K562 (cell line): ENCODE data around the gene SF3B4. TPM values are rescaled to one million over a fixed set of nuclear protein-coding genes. Genes with fewer than 3 reads are reported as not detected.

Source experiments
- ARID1B ChIP-seq: fragments of 450-650 bp; IDR thresholded peaks from 2 replicates; pipeline ENCODE4 v1.6.1; 2016; ENCODE audit warnings: antibody characterized with exemption, mild to moderate bottlenecking, inconsistent platforms
- CBX1 ChIP-seq: sonication (generic); IDR thresholded peaks from 2 replicates; pipeline ENCODE4 v1.6.1; 2016; ENCODE audit warnings: antibody characterized with exemption, low read depth, mild to moderate bottlenecking
- CBX5 ChIP-seq: IDR thresholded peaks from 2 replicates; pipeline ENCODE4 v1.6.1; 2014; ENCODE audit warnings: low read depth, borderline replicate concordance
- DDX20 ChIP-seq: fragments of 450-650 bp; IDR thresholded peaks from 2 replicates; pipeline ENCODE4 v1.6.1; 2016; ENCODE audit warnings: missing genetic modification characterization, low read depth, mild to moderate bottlenecking, missing compliant biosample characterization, moderate library complexity
- HCFC1 ChIP-seq: IDR thresholded peaks from 2 replicates; pipeline ENCODE4 v1.6.1; 2012; ENCODE audit warnings: low read depth, low read length, improper control_type of control experiment
- HDGF ChIP-seq: fragments of 450-650 bp; IDR thresholded peaks from 2 replicates; pipeline ENCODE4 v1.6.1; 2016
- HNRNPL ChIP-seq: fragments of 200-400 bp; formaldehyde crosslinking; IDR thresholded peaks from 2 replicates; pipeline ENCODE4 v1.6.1; 2017; ENCODE audit warnings: low read depth, mild to moderate bottlenecking, low read length
- PML ChIP-seq: IDR thresholded peaks from 2 replicates; pipeline ENCODE4 v1.6.1; 2012; ENCODE audit warnings: low read length, inconsistent platforms
- RBM34 ChIP-seq: fragments of 200-400 bp; formaldehyde crosslinking; IDR thresholded peaks from 2 replicates; pipeline ENCODE4 v1.6.1; 2018; ENCODE audit warnings: low read length, borderline replicate concordance; ENCODE audit not compliant: insufficient read depth
- ZC3H4 ChIP-seq: sonication (generic); formaldehyde crosslinking; IDR thresholded peaks from 2 replicates; pipeline ENCODE4 v1.9.0; 2021; ENCODE audit warnings: missing genetic modification reagents, borderline replicate concordance
- ZNF124 ChIP-seq: sonication (generic); formaldehyde crosslinking; IDR thresholded peaks from 2 replicates; pipeline ENCODE4 v1.8.1; 2022; ENCODE audit warnings: missing genetic modification reagents
- ZNF133 ChIP-seq: fragments of 250-450 bp; sonication (Bioruptor Pico); IDR thresholded peaks from 2 replicates; pipeline ENCODE4 v1.4.0; 2020; ENCODE audit warnings: mild to moderate bottlenecking
- ZNF586 ChIP-seq: fragments of 450-650 bp; formaldehyde crosslinking; conservative IDR thresholded peaks from 2 replicates; pipeline ENCODE4 v1.4.0; 2020; ENCODE audit warnings: mild to moderate bottlenecking, moderate library complexity
- polyA plus RNA-seq, 8 experiments: library from polyadenylated mRNA; depleted of rRNA in 4 of 8; stranded (reverse) in 5 of 8; unstranded in 3 of 8; fragments of >200 nt; fragmentation: Nextera tagmentation in 2 of 8; fragmentation: Illumina TruSeq in 1 of 8; extraction: Ambion mirVana in 2 of 8; extraction: Trizol in 1 of 8; gene quantifications; 2 replicates each; pipeline versions ENCODE4 v1.2.1 to v1.2.3, GENCODE V29; 2011 to 2014; ENCODE audit warnings: inconsistent platforms in 1 of 8, missing spikeins in 1 of 8
- total RNA-seq, 7 experiments: library from RNA; depleted of rRNA in 6 of 7; stranded (reverse); fragments of >200 nt in 6 of 7; fragmentation: Illumina TruSeq in 2 of 7; extraction: Trizol in 2 of 7; gene quantifications; 2 replicates each; pipeline versions ENCODE4 v1.2.1 to v1.2.3, GENCODE V29; 2011 to 2021; ENCODE audit warnings: low replicate concordance in 1 of 7
- TF ChIP-seq, protein P1 (sequence below): IDR thresholded peaks from 2 replicates; pipeline ENCODE4 v1.6.1; 2014; ENCODE audit warnings: antibody characterized with exemption
- TF ChIP-seq, protein P2 (sequence below): sonication (generic); formaldehyde crosslinking; IDR thresholded peaks from 2 replicates; pipeline ENCODE4 v1.8.0; 2022; ENCODE audit warnings: missing genetic modification reagents, mild to moderate bottlenecking, borderline replicate concordance
- TF ChIP-seq, protein P3 (sequence below): fragments of 250-450 bp; sonication (Bioruptor Pico); IDR thresholded peaks from 2 replicates; pipeline ENCODE4 v1.5.0; 2021; ENCODE audit warnings: mild to moderate bottlenecking, moderate library complexity
- TF ChIP-seq, protein P4 (sequence below), 3 experiments: IDR thresholded peaks in 2 of 3; conservative IDR thresholded peaks in 1 of 3; 2 replicates each; pipeline ENCODE4 v1.5.1; 2011 to 2012; ENCODE audit warnings: low read length in 3 of 3, mild to moderate bottlenecking in 3 of 3, control low read depth in 2 of 3, improper control_type of control experiment in 1 of 3, inconsistent platforms in 1 of 3, low read depth in 1 of 3, mixed read lengths in 1 of 3, moderate library complexity in 1 of 3; ENCODE audit not compliant: insufficient read depth in 2 of 3
- TF ChIP-seq, protein P5 (sequence below): sonication (generic); formaldehyde crosslinking; IDR thresholded peaks from 2 replicates; pipeline ENCODE4 v1.8.0; 2022; ENCODE audit warnings: mild to moderate bottlenecking, missing genetic modification reagents, borderline replicate concordance

Gene SF3B4
- total and polyA plus RNA-seq, 9 of the 15 experiments (the other 6 are each of a cell fraction or from before 2014, with no cell fraction given) = 3.0 to 88.0 (median 26.1) TPM

DNA sequence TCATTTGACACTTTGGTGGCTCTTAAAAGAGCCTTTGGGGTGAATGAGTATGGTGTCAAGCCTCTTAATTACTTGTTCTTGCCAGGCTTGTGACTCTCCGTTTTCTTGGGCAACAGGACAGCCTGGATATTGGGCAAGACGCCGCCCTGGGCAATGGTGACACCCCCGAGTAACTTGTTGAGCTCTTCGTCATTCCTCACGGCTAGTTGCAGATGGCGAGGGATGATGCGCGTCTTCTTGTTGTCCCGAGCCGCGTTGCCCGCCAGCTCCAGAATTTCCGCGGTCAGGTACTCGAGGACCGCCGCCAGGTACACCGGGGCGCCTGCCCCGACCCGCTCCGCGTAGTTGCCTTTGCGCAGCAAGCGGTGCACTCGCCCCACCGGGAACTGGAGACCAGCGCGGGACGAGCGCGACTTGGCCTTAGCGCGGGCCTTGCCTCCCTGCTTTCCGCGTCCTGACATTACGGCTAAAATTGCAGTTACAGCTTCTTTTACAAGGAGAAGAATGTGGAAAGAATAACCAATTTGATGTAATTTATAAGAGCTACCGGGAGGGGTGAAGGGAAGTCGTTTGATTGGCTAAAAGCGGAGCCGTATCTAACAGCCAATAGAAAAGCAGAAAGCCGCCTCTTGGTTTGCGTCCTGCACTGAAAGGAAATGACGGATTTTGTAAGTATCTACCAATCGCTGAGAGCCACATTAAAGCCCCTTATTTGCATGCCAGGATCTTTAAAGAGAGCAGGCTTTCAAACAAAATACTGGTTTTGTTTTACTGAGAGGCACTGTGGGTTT is 40.0 kb downstream of the SF3B4 start (continued):
- TF ChIP-seq PML = peak; percentile 77
- no peak for TF ChIP-seq ZNF133 (CRISPR knock-in tag)
- no peak for TF ChIP-seq ZNF124 (CRISPR knock-in tag)
- TF ChIP-seq HNRNPL = no peak; the same call in 1 of the 2 replicates
- no peak for TF ChIP-seq RBM34
- TF ChIP-seq, protein P1, sequence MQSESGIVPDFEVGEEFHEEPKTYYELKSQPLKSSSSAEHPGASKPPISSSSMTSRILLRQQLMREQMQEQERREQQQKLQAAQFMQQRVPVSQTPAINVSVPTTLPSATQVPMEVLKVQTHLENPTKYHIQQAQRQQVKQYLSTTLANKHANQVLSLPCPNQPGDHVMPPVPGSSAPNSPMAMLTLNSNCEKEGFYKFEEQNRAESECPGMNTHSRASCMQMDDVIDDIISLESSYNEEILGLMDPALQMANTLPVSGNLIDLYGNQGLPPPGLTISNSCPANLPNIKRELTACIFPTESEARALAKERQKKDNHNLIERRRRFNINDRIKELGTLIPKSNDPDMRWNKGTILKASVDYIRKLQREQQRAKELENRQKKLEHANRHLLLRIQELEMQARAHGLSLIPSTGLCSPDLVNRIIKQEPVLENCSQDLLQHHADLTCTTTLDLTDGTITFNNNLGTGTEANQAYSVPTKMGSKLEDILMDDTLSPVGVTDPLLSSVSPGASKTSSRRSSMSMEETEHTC = no peak
- TF ChIP-seq ZC3H4 (CRISPR knock-in tag) = peak; percentile 100
- no peak; the same call in 1 of the 2 replicates for TF ChIP-seq CBX1
- TF ChIP-seq, protein P2, sequence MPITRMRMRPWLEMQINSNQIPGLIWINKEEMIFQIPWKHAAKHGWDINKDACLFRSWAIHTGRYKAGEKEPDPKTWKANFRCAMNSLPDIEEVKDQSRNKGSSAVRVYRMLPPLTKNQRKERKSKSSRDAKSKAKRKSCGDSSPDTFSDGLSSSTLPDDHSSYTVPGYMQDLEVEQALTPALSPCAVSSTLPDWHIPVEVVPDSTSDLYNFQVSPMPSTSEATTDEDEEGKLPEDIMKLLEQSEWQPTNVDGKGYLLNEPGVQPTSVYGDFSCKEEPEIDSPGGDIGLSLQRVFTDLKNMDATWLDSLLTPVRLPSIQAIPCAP (CRISPR knock-in tag) = 0 out of 2 replicates have a peak, but pooled peaks have one; percentile 65
- TF ChIP-seq, protein P3, sequence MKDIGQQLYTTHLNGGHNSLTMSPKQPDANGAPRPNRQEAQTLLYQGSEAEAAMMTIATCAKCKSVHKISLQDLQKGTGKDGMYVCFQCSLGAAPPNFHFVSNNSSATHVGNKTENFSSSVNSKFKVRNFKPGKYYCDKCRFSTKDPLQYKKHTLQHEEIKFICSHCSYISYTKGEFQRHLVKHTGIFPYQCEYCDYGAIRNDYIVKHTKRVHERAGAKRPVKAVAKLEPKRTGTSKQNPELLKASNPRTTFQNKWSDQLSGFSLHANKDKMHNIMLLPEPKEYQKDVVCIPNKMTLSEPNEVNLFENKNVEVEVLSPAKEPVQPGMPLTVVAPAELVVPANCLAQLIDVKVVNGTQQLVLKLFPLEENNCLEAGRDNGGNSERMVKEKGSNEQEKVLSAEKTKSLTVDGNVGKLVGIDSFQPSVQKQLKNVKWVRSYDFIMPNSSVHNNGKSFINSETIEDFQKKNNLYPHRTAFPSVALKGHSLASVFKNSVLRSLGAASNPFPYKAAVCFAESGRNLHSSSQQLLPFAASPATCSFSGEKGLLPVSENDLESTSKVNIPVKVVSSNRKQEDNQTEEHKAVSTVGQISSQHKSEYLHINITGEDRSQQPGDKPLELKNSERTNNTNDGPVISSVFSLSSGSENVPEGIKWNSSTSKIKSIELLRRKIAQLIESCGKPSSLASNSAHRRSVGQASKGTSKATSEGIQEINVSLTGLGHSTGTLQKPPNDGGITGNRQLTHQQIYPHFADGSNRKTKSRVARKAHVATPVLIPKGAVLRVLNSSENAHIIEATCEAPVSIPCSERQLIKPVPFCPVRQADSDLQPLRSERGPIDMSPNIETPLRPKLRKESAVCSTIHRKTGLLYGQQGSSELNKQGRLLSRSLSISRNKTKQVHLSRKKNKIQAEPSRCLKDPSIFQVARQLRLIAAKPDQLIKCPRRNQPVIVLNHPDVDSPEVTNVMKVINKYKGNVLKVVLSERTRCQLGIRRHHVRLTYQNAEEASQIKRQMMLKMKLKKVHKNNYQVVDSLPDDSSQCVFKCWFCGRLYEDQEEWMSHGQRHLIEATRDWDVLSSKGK (CRISPR knock-in tag) = no peak
- TF ChIP-seq DDX20 = no peak
- TF ChIP-seq, protein P4, sequence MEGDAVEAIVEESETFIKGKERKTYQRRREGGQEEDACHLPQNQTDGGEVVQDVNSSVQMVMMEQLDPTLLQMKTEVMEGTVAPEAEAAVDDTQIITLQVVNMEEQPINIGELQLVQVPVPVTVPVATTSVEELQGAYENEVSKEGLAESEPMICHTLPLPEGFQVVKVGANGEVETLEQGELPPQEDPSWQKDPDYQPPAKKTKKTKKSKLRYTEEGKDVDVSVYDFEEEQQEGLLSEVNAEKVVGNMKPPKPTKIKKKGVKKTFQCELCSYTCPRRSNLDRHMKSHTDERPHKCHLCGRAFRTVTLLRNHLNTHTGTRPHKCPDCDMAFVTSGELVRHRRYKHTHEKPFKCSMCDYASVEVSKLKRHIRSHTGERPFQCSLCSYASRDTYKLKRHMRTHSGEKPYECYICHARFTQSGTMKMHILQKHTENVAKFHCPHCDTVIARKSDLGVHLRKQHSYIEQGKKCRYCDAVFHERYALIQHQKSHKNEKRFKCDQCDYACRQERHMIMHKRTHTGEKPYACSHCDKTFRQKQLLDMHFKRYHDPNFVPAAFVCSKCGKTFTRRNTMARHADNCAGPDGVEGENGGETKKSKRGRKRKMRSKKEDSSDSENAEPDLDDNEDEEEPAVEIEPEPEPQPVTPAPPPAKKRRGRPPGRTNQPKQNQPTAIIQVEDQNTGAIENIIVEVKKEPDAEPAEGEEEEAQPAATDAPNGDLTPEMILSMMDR (IDR thresholded peaks at IDR 0.05 in 2 of 3, conservative IDR thresholded peaks at IDR 0.05 in 1 of 3; ENCODE audit: insufficient read depth in 2 of 3, low read depth in 1 of 3, low read length in 3 of 3) = no peak; a peak in 1 of 6 replicates
- TF ChIP-seq, protein P5, sequence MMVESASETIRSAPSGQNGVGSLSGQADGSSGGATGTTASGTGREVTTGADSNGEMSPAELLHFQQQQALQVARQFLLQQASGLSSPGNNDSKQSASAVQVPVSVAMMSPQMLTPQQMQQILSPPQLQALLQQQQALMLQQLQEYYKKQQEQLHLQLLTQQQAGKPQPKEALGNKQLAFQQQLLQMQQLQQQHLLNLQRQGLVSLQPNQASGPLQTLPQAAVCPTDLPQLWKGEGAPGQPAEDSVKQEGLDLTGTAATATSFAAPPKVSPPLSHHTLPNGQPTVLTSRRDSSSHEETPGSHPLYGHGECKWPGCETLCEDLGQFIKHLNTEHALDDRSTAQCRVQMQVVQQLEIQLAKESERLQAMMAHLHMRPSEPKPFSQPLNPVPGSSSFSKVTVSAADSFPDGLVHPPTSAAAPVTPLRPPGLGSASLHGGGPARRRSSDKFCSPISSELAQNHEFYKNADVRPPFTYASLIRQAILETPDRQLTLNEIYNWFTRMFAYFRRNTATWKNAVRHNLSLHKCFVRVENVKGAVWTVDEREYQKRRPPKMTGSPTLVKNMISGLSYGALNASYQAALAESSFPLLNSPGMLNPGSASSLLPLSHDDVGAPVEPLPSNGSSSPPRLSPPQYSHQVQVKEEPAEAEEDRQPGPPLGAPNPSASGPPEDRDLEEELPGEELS (CRISPR knock-in tag) = no peak
- TF ChIP-seq HCFC1 = no peak
- TF ChIP-seq HDGF = no peak
- no peak for TF ChIP-seq ZNF586
- no peak for TF ChIP-seq ARID1B
- TF ChIP-seq CBX5 = no peak
